CD14-positive monocyte (primary cell): Measurements from ENCODE around the gene TAS1R1. TPM values are rescaled to one million over a fixed set of nuclear protein-coding genes. Genes with fewer than 3 reads are reported as not detected.

Experiments
- DNase-seq, 3 donors: peaks; one replicate each; pipeline ENCODE4 v3.0.0-alpha.2; 2011 to 2022
- H2AFZ ChIP-seq: 2 replicates; pipeline ENCODE4 v1.6.0; 2012; ENCODE audit warnings: mild to moderate bottlenecking, low read depth, low read length, inconsistent platforms; ENCODE audit not compliant: insufficient read depth, poor library complexity, severe bottlenecking
- H3K27ac ChIP-seq, 2 donors: 1 replicate in 1 of 2; 2 replicates in 1 of 2; pipeline ENCODE4 v1.5.1; 2012 to 2013; ENCODE audit warnings: low read length in 2 of 2, control low read depth in 1 of 2, inconsistent platforms in 1 of 2, low read depth in 1 of 2, mild to moderate bottlenecking in 1 of 2
- H3K27me3 ChIP-seq, 2 donors: one replicate each; pipeline versions ENCODE4 v1.6.0 to v1.6.1; 2011 to 2013; ENCODE audit warnings: low read length in 2 of 2; ENCODE audit not compliant: control insufficient read depth in 2 of 2, insufficient read depth in 2 of 2
- H3K36me3 ChIP-seq, 2 donors: replicated peaks in 1 of 2; 1 replicate in 1 of 2; 2 replicates in 1 of 2; pipeline versions ENCODE4 v1.5.1 to v1.6.1; 2012 to 2013; ENCODE audit warnings: low read length in 2 of 2, control low read depth in 1 of 2, inconsistent platforms in 1 of 2, mild to moderate bottlenecking in 1 of 2; ENCODE audit not compliant: insufficient read depth in 2 of 2, control insufficient read depth in 1 of 2
- H3K4me1 ChIP-seq, 2 donors: 1 replicate in 1 of 2; 2 replicates in 1 of 2; pipeline versions ENCODE4 v1.5.1 to v1.6.1; 2012 to 2013; ENCODE audit warnings: low read length in 2 of 2, control low read depth in 1 of 2, inconsistent platforms in 1 of 2, mild to moderate bottlenecking in 1 of 2, moderate library complexity in 1 of 2; ENCODE audit not compliant: insufficient read depth in 2 of 2, control insufficient read depth in 1 of 2
- H3K4me2 ChIP-seq: replicated peaks from 2 replicates; pipeline ENCODE3; 2012; ENCODE audit warnings: low read length, moderate library complexity, mild to moderate bottlenecking; ENCODE audit not compliant: poor library complexity, severe bottlenecking; ENCODE audit errors: extremely low read depth
- H3K4me3 ChIP-seq, 3 experiments: fragments of 200-600 bp in 1 of 3; sonication (generic) in 1 of 3; replicated peaks in 1 of 3; 1 replicate in 2 of 3; 2 replicates in 1 of 3; pipeline ENCODE4 v1.5.1; 2011 to 2013; ENCODE audit warnings: low read length in 3 of 3, mild to moderate bottlenecking in 3 of 3, control low read depth in 2 of 3, low read depth in 2 of 3, inconsistent platforms in 1 of 3, moderate library complexity in 1 of 3
- H3K79me2 ChIP-seq: 2 replicates; pipeline ENCODE4 v1.6.0; 2012; ENCODE audit warnings: mild to moderate bottlenecking, control low read depth, inconsistent platforms, low read length, moderate library complexity; ENCODE audit not compliant: insufficient read depth
- H3K9ac ChIP-seq: 2 replicates; pipeline ENCODE4 v1.6.0; 2017; ENCODE audit warnings: low read length, mild to moderate bottlenecking; ENCODE audit not compliant: insufficient read depth, poor library complexity, severe bottlenecking
- H3K9me3 ChIP-seq, 2 donors: replicated peaks in 1 of 2; 1 replicate in 1 of 2; 2 replicates in 1 of 2; pipeline versions ENCODE4 v1.5.1 to v1.6.1; 2012 to 2013; ENCODE audit warnings: low read length in 2 of 2, control low read depth in 1 of 2; ENCODE audit not compliant: control insufficient read depth in 1 of 2, insufficient read depth in 1 of 2
- H4K20me1 ChIP-seq: 2 replicates; pipeline ENCODE4 v1.6.0; 2012; ENCODE audit warnings: mild to moderate bottlenecking, low read length, control low read depth, moderate library complexity; ENCODE audit not compliant: insufficient read depth
- H3K27ac Mint-ChIP-seq, 7 donors: one replicate each; pipeline ENCODE4 v1.8.0; 2020; ENCODE audit warnings: mild to moderate bottlenecking in 7 of 7, mixed read lengths in 7 of 7, moderate library complexity in 6 of 7, inconsistent platforms in 2 of 7
- H3K27me3 Mint-ChIP-seq, 3 donors: one replicate each; pipeline ENCODE4 v1.8.0; 2021 to 2022; ENCODE audit warnings: low read depth in 3 of 3, mild to moderate bottlenecking in 3 of 3, mixed read lengths in 3 of 3, moderate library complexity in 3 of 3, inconsistent platforms in 1 of 3
- H3K36me3 Mint-ChIP-seq, 2 donors: one replicate each; pipeline ENCODE4 v1.8.0; 2020; ENCODE audit warnings: mixed read lengths in 2 of 2, inconsistent platforms in 1 of 2, mild to moderate bottlenecking in 1 of 2
- H3K4me1 Mint-ChIP-seq: one replicate; pipeline ENCODE4 v1.8.0; 2020; ENCODE audit warnings: mild to moderate bottlenecking, mixed read lengths
- H3K4me3 Mint-ChIP-seq, 2 donors: one replicate each; pipeline ENCODE4 v1.8.0; 2020; ENCODE audit warnings: mild to moderate bottlenecking in 2 of 2, mixed read lengths in 2 of 2, moderate library complexity in 1 of 2
- H3K9me3 Mint-ChIP-seq, 7 donors: one replicate each; pipeline ENCODE4 v1.8.0; 2020 to 2022; ENCODE audit warnings: mixed read lengths in 7 of 7, mild to moderate bottlenecking in 6 of 7, moderate library complexity in 6 of 7, inconsistent platforms in 2 of 7
- WGBS: methylation state at CpG from one replicate; pipeline ENCODE4 v1.1.5; 2013; ENCODE audit warnings: missing lambda C conversion rate; ENCODE audit not compliant: insufficient coverage; 5-methylcytosine and 5-hydroxymethylcytosine counted together
- intact Hi-C, 2 donors: fragments of 100-400 bp; cut with micrococcal nuclease; formaldehyde crosslinking; loops; one replicate each; pipeline versions ENCODE4 v1.15.0 to v1.15.1; 2023
- polyA plus RNA-seq, 3 donors: library from polyadenylated mRNA; depleted of rRNA in 1 of 3; unstranded in 2 of 3; stranded (reverse) in 1 of 3; fragments of 300-500 nt in 2 of 3; fragments of >200 nt in 1 of 3; fragmentation: Illumina TruSeq in 2 of 3; gene quantifications; 1 replicate in 2 of 3; 2 replicates in 1 of 3; pipeline ENCODE4 v1.2.3, GENCODE V29; 2012 to 2021
- TF ChIP-seq, protein P1 (sequence below): fragments of 200-600 bp; IDR thresholded peaks from one replicate; pipeline ENCODE4 v1.8.0; 2022; ENCODE audit warnings: antibody characterized with exemption, mild to moderate bottlenecking

TAS1R1 gene
- polyA plus RNA-seq, 3 donors: not detected

DNA sequence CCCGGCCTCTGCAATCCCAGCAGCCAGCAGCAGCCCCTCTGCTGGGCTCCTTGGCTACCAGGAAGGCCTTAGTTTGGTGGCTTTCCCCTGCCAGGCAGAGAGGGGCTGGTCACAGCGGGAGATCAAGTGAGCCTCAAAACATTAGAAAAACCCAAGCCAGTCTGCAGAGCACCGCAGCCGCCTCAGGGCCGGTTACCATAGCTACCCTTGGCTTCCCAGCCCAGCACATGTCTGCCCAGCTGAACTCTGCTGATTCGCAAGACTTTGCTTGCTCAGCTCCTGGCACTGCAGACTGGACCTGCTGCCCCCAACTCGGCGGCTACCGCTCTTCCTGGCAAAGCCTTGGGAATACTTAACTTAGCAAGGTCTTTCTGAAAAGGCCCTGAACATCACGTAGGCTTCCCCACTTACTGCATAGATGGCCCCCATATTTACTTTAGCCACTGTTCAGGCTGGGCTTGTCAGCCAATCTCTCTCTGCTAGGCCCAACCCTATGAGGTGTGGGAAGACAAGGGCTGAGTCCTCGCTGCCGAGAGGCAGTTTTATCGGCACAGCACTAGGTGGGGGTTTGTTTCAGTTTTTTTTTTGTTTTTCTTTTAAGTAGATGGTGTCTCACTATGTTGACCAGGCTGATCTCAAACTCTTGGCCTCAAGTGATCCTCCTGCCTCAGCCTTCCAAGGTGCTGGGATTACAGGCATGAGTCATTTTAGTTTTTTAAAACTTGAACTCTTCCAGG is 35.0 kb upstream of the TAS1R1 start:
- Histone ChIP-seq H3K27me3 (no peaks in the 10 kb centered on the region), H3K4me2 (no peak overlapping the region), H3K36me3 (peaks cover 3 to 10% of the 10 kb centered on the region in 2 donors), H3K79me2 (no peaks in the 10 kb centered on the region), H4K20me1 (no peaks in the 10 kb centered on the region), H3K9ac (no peak overlapping the region), H3K9me3 (no peaks in the 10 kb centered on the region), H3K4me1 (no peaks in the 10 kb centered on the region), H3K27ac (no peak overlapping the region), H2AFZ (no peak overlapping the region), H3K4me3 (no peak overlapping the region)
- no peaks in the 10 kb centered on the region for H3K4me1 Mint-ChIP-seq
- peaks cover 13 to 17% of the 10 kb centered on the region in 2 donors for H3K36me3 Mint-ChIP-seq
- peaks cover 0 to 3% (median 0%) of the 10 kb centered on the region in 3 donors for H3K27me3 Mint-ChIP-seq
- TF ChIP-seq, protein P1, sequence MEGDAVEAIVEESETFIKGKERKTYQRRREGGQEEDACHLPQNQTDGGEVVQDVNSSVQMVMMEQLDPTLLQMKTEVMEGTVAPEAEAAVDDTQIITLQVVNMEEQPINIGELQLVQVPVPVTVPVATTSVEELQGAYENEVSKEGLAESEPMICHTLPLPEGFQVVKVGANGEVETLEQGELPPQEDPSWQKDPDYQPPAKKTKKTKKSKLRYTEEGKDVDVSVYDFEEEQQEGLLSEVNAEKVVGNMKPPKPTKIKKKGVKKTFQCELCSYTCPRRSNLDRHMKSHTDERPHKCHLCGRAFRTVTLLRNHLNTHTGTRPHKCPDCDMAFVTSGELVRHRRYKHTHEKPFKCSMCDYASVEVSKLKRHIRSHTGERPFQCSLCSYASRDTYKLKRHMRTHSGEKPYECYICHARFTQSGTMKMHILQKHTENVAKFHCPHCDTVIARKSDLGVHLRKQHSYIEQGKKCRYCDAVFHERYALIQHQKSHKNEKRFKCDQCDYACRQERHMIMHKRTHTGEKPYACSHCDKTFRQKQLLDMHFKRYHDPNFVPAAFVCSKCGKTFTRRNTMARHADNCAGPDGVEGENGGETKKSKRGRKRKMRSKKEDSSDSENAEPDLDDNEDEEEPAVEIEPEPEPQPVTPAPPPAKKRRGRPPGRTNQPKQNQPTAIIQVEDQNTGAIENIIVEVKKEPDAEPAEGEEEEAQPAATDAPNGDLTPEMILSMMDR: no peak
- no peak overlapping the region for H3K4me3 Mint-ChIP-seq
- intact Hi-C loops: no loop called here
- H3K27ac Mint-ChIP-seq: no peak overlapping the region
- H3K9me3 Mint-ChIP-seq: no peaks in the 10 kb centered on the region
- DNase-seq: no peak
- WGBS: 77% methylated on average over 11 of the region's 13 CpGs

DNA sequence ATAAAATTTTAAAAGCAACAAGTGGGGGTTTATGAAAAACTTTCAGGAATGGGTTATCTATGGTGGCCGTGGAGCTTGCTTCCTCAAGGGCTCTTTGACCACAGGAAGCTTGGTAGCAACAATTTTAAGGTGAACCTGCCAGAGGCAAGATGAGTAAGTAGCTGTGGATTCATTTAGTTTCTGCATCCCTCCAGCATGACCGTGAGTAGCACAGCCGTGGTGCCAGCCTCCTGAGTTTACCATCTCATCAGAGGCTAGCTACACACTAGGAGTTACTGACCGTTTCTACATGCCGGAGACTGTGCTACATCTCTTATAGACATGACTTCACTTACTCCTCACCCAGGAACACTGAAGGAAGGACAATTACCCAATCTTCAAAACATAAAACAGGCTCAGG is 33.6 kb upstream of the TAS1R1 start:
- H3K4me1 ChIP-seq: no peaks in the 10 kb centered on the region
- peaks cover 17 to 24% of the 10 kb centered on the region in 2 donors for H3K36me3 ChIP-seq
- no peaks in the 10 kb centered on the region for H3K79me2 ChIP-seq
- H2AFZ ChIP-seq: no peak overlapping the region
- H3K9me3 ChIP-seq: no peaks in the 10 kb centered on the region
- H3K4me2 ChIP-seq: no peak overlapping the region
- no peaks in the 10 kb centered on the region for H3K27me3 ChIP-seq
- Mint-ChIP-seq H3K27ac (no peak overlapping the region), H3K9me3 (no peaks in the 10 kb centered on the region), H3K27me3 (peaks cover 0 to 3% (median 0%) of the 10 kb centered on the region in 3 donors), H3K4me1 (no peaks in the 10 kb centered on the region), H3K4me3 (no peak overlapping the region), H3K36me3 (peaks cover 27 to 31% of the 10 kb centered on the region in 2 donors)
- no peaks in the 10 kb centered on the region for H4K20me1 ChIP-seq
- TF ChIP-seq, protein P1: no peak
- H3K4me3 ChIP-seq: no peak overlapping the region
- DNase-seq: no peak
- no peak overlapping the region for H3K9ac ChIP-seq
- intact Hi-C loops: no loop called here
- WGBS: 51% methylated on average over 5 of the region's 5 CpGs
- no peak overlapping the region for H3K27ac ChIP-seq
